ENCODE data around the gene B9D2. TPM values are rescaled to one million over a fixed set of nuclear protein-coding genes. Genes with fewer than 3 reads are reported as not detected.

The B9D2 gene
- total RNA-seq, 1 donor from 2014 or later: 2.5 TPM

- intact Hi-C loops (cut with micrococcal nuclease): no loop called here
- no peak overlapping the region for H3K27ac ChIP-seq (replicated peaks)
Observed at GRCh38 chr19:41318696-41319499, 45.1 kb downstream of the B9D2 start.

GRCh38 chr19:41316306-41316920 lies 47.5 kb downstream of the B9D2 start:
- Histone ChIP-seq H3K27me3 (ENCODE audit: low read depth) (no peaks in the 10 kb centered on the region), H3K4me3 (no peak overlapping the region), H3K36me3 (peaks cover 84% of the 10 kb centered on the region), H3K9me3 (replicated peaks) (no peaks in the 10 kb centered on the region), H3K4me1 (peaks cover 17% of the 10 kb centered on the region), H3K27ac (replicated peaks) (no peak overlapping the region)
- DNase-seq: no peak
- TF ChIP-seq CTCF (IDR thresholded peaks at IDR 0.05; ENCODE audit: borderline replicate concordance): no peak
- intact Hi-C loops (cut with micrococcal nuclease): no loop called here

More at GRCh38 chr19:41318696-41319499, 45.1 kb downstream of the B9D2 start:
- Histone ChIP-seq H3K9me3 (replicated peaks) (no peaks in the 10 kb centered on the region), H3K36me3 (peaks cover 64% of the 10 kb centered on the region), H3K4me1 (peaks cover 33% of the 10 kb centered on the region), H3K4me3 (no peak overlapping the region), H3K27me3 (ENCODE audit: low read depth) (no peaks in the 10 kb centered on the region)
- TF ChIP-seq CTCF (IDR thresholded peaks at IDR 0.05; ENCODE audit: borderline replicate concordance): no peak
- no peak for DNase-seq

GRCh38 chr19:41311613-41312012 lies 52.3 kb downstream of the B9D2 start:
- TF ChIP-seq CTCF (IDR thresholded peaks at IDR 0.05; ENCODE audit: borderline replicate concordance): no peak
- Histone ChIP-seq H3K36me3 (peaks cover 55% of the 10 kb centered on the region), H3K4me3 (peak overlapping the region; percentile 83), H3K27me3 (ENCODE audit: low read depth) (no peaks in the 10 kb centered on the region), H3K9me3 (replicated peaks) (no peaks in the 10 kb centered on the region), H3K4me1 (peaks cover 51% of the 10 kb centered on the region), H3K27ac (replicated peaks) (no peak overlapping the region)
- intact Hi-C loops (cut with micrococcal nuclease): no loop called here
- DNase-seq: no peak

- no peak for TF ChIP-seq CTCF (IDR thresholded peaks at IDR 0.05; ENCODE audit: borderline replicate concordance)
- no peaks in the 10 kb centered on the region for H3K9me3 ChIP-seq (replicated peaks)
- intact Hi-C loops (cut with micrococcal nuclease): no loop called here
- H3K27ac ChIP-seq (replicated peaks): peak overlapping the region; percentile 98
- H3K36me3 ChIP-seq: peaks cover 55% of the 10 kb centered on the region
- peaks cover 54% of the 10 kb centered on the region for H3K4me1 ChIP-seq
- H3K4me3 ChIP-seq: peak overlapping the region; percentile 83
- no peaks in the 10 kb centered on the region for H3K27me3 ChIP-seq (ENCODE audit: low read depth)
- no peak for DNase-seq
Observed at GRCh38 chr19:41311072-41311471, 52.9 kb downstream of the B9D2 start.

- Histone ChIP-seq H3K27ac (replicated peaks) (peak within 1 kb of the TSS; percentile 98), H3K4me1 (peaks cover 60% of the 10 kb centered on the region), H3K4me3 (peak within 1 kb of the TSS; percentile 83), H3K9me3 (replicated peaks) (no peaks in the 10 kb centered on the region), H3K27me3 (ENCODE audit: low read depth) (no peaks in the 10 kb centered on the region), H3K36me3 (peaks cover 55% of the 10 kb centered on the region)
- peak; percentile 88 for DNase-seq
- intact Hi-C loops (cut with micrococcal nuclease): no loop called here
- no peak for TF ChIP-seq CTCF (IDR thresholded peaks at IDR 0.05; ENCODE audit: borderline replicate concordance)
Observed at GRCh38 chr19:41310033-41310831, 53.7 kb downstream of the B9D2 start, which contains the start of gene CCDC97. Gene CCDC97 (plus strand): TSS chr19:41310172. CDS start chr19:41310311, 139 bp downstream.

Measured in left ventricle myocardium inferior (tissue), 1 donor.